ENCODE data around the gene ZNHIT3.

ZNHIT3 gene

DNA sequence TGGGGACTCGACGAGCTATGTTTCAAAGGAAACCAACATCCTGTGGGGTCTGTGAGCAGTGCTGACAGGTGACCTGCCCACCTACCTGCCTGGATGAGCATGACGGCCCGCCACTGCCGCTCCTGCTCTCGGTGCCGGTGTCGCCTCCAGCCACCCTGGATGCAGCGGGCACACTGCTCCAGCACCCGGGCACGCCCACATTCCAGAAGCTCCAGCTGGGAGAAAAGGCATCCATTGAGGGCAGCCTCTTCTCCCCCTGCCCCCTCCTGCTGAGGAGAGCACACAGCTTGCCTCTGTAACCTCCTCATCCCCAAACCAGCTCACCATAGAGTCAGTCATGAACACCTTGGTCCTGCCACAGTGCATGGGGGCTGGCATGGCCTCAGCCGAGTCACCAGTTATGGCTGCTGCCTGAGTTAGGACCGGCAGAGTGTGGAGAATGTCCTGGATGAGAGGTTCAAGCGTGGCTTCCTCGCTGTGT is 14.3 kb downstream of the ZNHIT3 start:
- DNase-seq (ENCODE audit: low read depth): no peak
- no peak overlapping the region for H3K4me3 ChIP-seq (replicated peaks; ENCODE audit: low read depth, low read length)
- TF ChIP-seq, protein P1, sequence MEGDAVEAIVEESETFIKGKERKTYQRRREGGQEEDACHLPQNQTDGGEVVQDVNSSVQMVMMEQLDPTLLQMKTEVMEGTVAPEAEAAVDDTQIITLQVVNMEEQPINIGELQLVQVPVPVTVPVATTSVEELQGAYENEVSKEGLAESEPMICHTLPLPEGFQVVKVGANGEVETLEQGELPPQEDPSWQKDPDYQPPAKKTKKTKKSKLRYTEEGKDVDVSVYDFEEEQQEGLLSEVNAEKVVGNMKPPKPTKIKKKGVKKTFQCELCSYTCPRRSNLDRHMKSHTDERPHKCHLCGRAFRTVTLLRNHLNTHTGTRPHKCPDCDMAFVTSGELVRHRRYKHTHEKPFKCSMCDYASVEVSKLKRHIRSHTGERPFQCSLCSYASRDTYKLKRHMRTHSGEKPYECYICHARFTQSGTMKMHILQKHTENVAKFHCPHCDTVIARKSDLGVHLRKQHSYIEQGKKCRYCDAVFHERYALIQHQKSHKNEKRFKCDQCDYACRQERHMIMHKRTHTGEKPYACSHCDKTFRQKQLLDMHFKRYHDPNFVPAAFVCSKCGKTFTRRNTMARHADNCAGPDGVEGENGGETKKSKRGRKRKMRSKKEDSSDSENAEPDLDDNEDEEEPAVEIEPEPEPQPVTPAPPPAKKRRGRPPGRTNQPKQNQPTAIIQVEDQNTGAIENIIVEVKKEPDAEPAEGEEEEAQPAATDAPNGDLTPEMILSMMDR (IDR thresholded peaks at IDR 0.05; ENCODE audit: low read length, missing control alignments): no peak

DNA sequence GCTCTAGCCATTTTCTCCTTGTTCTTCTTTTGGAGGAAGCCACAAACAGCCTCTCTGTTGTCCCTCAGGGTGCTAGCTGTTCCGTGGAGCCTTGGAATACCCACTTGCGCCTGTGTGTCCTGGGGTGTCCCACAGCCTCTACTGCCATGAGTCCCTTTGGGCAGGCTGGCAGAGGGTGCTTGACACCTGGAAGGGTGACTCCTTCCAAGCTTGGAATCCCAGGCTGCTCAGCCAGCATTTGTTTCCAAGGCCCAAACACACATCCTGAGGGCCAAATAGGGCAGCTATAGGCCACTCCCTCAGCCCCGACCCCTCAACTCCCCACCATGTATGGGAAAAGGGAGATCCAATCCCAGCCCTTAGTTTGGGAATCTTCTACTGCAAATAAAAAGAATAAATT is 14.9 kb downstream of the ZNHIT3 start:
- H3K4me3 ChIP-seq (replicated peaks; ENCODE audit: low read depth, low read length): no peak overlapping the region
- TF ChIP-seq, protein P1 (IDR thresholded peaks at IDR 0.05; ENCODE audit: low read length, missing control alignments): no peak
- no peak for DNase-seq (ENCODE audit: low read depth)

DNA sequence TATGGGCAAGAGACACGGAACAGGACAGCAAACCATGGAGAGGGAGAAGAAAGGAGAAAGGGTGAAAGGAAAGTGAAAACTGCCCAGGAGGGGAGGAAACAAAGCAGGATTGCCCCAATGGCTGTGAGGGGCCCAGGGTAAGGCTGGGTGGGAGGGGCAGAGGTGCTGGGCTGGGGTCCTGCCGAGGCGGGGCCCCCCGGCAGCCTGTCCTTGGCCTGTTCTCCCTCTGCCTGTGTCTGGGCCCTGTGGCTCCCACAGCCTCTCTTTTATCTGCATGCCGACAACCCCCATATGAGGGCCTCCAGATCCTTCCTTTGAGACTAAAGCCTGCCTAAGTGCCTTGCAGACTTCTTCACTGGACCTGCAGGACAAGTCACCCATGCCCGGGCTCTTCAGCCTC is 15.5 kb downstream of the ZNHIT3 start:
- TF ChIP-seq, protein P1 (IDR thresholded peaks at IDR 0.05; ENCODE audit: low read length, missing control alignments): no peak
- no peak overlapping the region for H3K4me3 ChIP-seq (replicated peaks; ENCODE audit: low read depth, low read length)
- no peak for DNase-seq (ENCODE audit: low read depth)

DNA sequence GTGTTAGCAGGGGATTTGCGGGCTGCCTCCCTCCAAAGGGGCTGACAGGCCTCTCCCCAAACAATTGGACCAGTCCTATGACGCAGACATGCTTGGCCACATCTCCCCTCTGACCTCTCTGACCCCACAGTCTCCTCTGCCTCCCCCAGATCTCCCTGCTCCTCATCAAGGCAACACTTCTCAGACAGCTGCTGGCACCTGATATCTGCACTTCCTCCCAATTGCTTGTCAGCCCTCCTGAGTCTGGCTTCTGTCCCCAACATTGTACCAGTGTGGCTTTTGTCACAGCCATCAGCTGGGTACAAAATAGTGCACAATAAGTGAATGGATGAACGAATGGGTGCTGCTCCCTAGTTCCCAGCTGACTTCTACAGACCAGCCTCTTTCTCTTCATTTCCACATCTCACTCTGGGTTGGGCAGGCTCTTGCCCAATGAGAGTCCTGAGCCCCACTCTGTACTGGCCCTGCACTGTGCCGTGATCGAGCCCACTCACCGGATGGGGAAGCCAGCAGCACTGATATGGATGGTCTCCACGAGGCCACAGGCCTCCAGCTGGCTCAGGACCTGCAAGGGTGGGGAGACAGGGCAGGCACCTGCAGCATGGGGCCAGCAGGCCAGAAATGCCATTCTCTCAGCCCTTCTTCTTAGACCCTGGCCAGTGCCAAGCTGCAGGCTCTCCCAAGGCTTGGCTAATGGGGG is 17.1 kb downstream of the ZNHIT3 start:
- H3K4me3 ChIP-seq (replicated peaks; ENCODE audit: low read depth, low read length): no peak overlapping the region
- DNase-seq (ENCODE audit: low read depth): no peak
- TF ChIP-seq, protein P1 (IDR thresholded peaks at IDR 0.05; ENCODE audit: low read length, missing control alignments): no peak

DNA sequence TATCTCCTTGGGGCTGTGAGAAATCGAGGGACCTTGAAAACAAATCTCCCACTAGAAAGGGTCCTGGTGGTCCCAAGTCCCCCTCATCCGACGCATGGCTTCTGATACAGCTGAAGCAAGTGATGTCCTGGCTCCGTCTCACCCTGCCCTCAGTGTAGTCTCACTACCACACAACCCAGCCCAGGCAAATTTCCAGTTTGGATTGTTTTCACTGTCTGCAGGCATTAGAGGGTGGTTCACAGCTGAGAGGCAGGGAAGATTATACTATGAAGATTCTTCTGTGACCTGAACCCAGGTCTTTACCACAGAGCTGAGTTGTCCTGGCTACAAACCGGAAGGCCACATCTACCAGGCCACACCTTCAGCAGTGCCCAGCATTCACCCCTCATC is 17.7 kb downstream of the ZNHIT3 start:
- H3K4me3 ChIP-seq (replicated peaks; ENCODE audit: low read depth, low read length): no peak overlapping the region
- DNase-seq (ENCODE audit: low read depth): no peak
- TF ChIP-seq, protein P1 (IDR thresholded peaks at IDR 0.05; ENCODE audit: low read length, missing control alignments): no peak

DNA sequence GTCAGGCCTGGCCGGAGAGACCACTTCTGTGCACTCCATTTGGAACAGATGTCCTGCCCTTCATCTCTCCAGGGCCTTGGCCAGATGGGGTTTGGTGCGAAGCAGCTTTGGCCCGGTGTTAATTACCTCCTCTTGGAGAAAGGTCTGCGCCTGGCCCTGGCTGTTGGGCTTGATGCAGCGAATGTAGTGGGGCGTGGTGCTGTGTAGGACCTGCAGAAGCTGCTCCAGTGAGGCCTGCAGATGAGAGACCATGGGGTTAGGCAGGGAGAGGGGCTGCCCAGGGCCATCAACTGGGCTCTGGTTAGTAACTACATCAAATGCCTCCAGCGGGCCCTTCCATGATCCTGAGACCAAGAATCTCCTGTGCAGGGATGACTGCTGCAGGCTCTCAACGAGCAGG is 18.7 kb downstream of the ZNHIT3 start:
- TF ChIP-seq, protein P1 (IDR thresholded peaks at IDR 0.05; ENCODE audit: low read length, missing control alignments): no peak
- no peak for DNase-seq (ENCODE audit: low read depth)

DNA sequence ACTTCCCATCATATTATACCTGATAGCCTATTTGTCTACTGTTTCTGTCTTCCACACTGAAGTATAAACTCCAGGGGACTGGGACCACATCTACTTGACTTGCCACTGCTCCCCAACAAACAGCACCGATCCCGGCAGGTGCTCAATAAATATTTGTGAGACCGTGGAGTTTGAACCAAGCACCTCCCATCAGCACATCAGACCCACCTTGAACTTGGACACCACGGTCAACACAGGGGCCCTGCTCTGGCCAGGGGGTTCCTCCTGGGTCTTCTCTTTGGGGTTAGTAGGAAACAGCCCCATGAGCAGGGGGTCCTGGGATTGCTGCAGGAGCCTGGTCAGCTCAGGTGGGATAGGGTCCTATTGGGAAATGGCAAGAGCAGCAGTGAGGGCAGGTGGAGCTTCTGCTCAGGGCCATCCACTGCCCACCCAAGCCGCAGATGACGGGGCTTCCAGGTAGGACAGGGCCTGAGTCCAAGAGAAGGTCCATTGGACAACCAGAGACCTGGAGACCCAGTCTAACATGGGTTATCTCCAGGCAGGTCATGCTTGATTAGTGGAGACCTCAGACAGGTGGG is 19.9 kb downstream of the ZNHIT3 start:
- H3K4me3 ChIP-seq (replicated peaks; ENCODE audit: low read depth, low read length): no peak overlapping the region
- TF ChIP-seq, protein P1 (IDR thresholded peaks at IDR 0.05; ENCODE audit: low read length, missing control alignments): no peak
- no peak for DNase-seq (ENCODE audit: low read depth)

More for the DNA sequence above, 18.7 kb downstream of the ZNHIT3 start:
- H3K4me3 ChIP-seq (replicated peaks; ENCODE audit: low read depth, low read length): no peak overlapping the region
